ENCODE results near the gene LRP6. TPM values are rescaled to one million over a fixed set of nuclear protein-coding genes. Genes with fewer than 3 reads are reported as not detected.

Gene LRP6
- total RNA-seq, 1 experiment from 2014 or later = 6.7 TPM

GRCh38 chr12:12294215-12295005 lies 27.6 kb upstream of the LRP6 start:
- DNase-seq = no peak
- Histone ChIP-seq H3K36me3 (ENCODE audit: insufficient read depth, low read length) (no peaks in the 10 kb centered on the region), H3K9me2 (replicated peaks; ENCODE audit: insufficient read depth, low read length) (no peaks in the 10 kb centered on the region), H3K9ac (ENCODE audit: low read length) (no peak overlapping the region), H3K27ac (ENCODE audit: low read length) (no peak overlapping the region), H3K4me2 (ENCODE audit: low read depth, low read length, poor library complexity, severe bottlenecking) (no peak overlapping the region), H2AFZ (ENCODE audit: low read length) (no peak overlapping the region), H4K20me1 (ENCODE audit: insufficient read depth, low read depth, low read length) (no peaks in the 10 kb centered on the region), H3K4me3 (ENCODE audit: low read length) (no peak overlapping the region), H3K9me3 (ENCODE audit: low read length) (no peaks in the 10 kb centered on the region), H3K4me1 (ENCODE audit: low read length) (no peaks in the 10 kb centered on the region), H3K79me2 (ENCODE audit: low read length) (no peaks in the 10 kb centered on the region), H3K27me3 (ENCODE audit: low read length) (no peaks in the 10 kb centered on the region)

GRCh38 chr12:12290206-12290605 lies 23.4 kb upstream of the LRP6 start:
- H3K4me3 ChIP-seq (ENCODE audit: low read length) = no peak overlapping the region
- no peak overlapping the region for H3K9ac ChIP-seq (ENCODE audit: low read length)
- H3K79me2 ChIP-seq (ENCODE audit: low read length) = no peaks in the 10 kb centered on the region
- H2AFZ ChIP-seq (ENCODE audit: low read length) = no peak overlapping the region
- no peak overlapping the region for H3K4me2 ChIP-seq (ENCODE audit: low read depth, low read length, poor library complexity, severe bottlenecking)
- H3K27ac ChIP-seq (ENCODE audit: low read length) = no peak overlapping the region
- no peaks in the 10 kb centered on the region for H3K36me3 ChIP-seq (ENCODE audit: insufficient read depth, low read length)
- DNase-seq = no peak
- H3K9me3 ChIP-seq (ENCODE audit: low read length) = no peaks in the 10 kb centered on the region
- H4K20me1 ChIP-seq (ENCODE audit: insufficient read depth, low read depth, low read length) = no peaks in the 10 kb centered on the region
- no peaks in the 10 kb centered on the region for H3K27me3 ChIP-seq (ENCODE audit: low read length)
- H3K4me1 ChIP-seq (ENCODE audit: low read length) = no peaks in the 10 kb centered on the region
- no peaks in the 10 kb centered on the region for H3K9me2 ChIP-seq (replicated peaks; ENCODE audit: insufficient read depth, low read length)

- DNase-seq = no peak
- H3K36me3 ChIP-seq (ENCODE audit: insufficient read depth, low read length) = no peaks in the 10 kb centered on the region
- no peaks in the 10 kb centered on the region for H3K4me1 ChIP-seq (ENCODE audit: low read length)
Measured at GRCh38 chr12:12286441-12286840, 19.6 kb upstream of the LRP6 start.

GRCh38 chr12:12282761-12283425 lies 16.0 kb upstream of the LRP6 start:
- H3K79me2 ChIP-seq (ENCODE audit: low read length) = no peaks in the 10 kb centered on the region
- no peaks in the 10 kb centered on the region for H3K9me3 ChIP-seq (ENCODE audit: low read length)
- no peak overlapping the region for H3K4me2 ChIP-seq (ENCODE audit: low read depth, low read length, poor library complexity, severe bottlenecking)
- no peaks in the 10 kb centered on the region for H3K4me1 ChIP-seq (ENCODE audit: low read length)
- H4K20me1 ChIP-seq (ENCODE audit: insufficient read depth, low read depth, low read length) = no peaks in the 10 kb centered on the region
- no peaks in the 10 kb centered on the region for H3K36me3 ChIP-seq (ENCODE audit: insufficient read depth, low read length)
- no peak for DNase-seq
- no peak overlapping the region for H3K27ac ChIP-seq (ENCODE audit: low read length)
- H3K9me2 ChIP-seq (replicated peaks; ENCODE audit: insufficient read depth, low read length) = no peaks in the 10 kb centered on the region
- H3K4me3 ChIP-seq (ENCODE audit: low read length) = no peak overlapping the region
- H3K9ac ChIP-seq (ENCODE audit: low read length) = no peak overlapping the region
- H3K27me3 ChIP-seq (ENCODE audit: low read length) = no peaks in the 10 kb centered on the region
- no peak overlapping the region for H2AFZ ChIP-seq (ENCODE audit: low read length)

More at GRCh38 chr12:12286441-12286840, 19.6 kb upstream of the LRP6 start:
- no peaks in the 10 kb centered on the region for H3K27me3 ChIP-seq (ENCODE audit: low read length)
- H2AFZ ChIP-seq (ENCODE audit: low read length) = no peak overlapping the region
- no peak overlapping the region for H3K4me2 ChIP-seq (ENCODE audit: low read depth, low read length, poor library complexity, severe bottlenecking)
- H3K27ac ChIP-seq (ENCODE audit: low read length) = no peak overlapping the region
- H3K79me2 ChIP-seq (ENCODE audit: low read length) = no peaks in the 10 kb centered on the region
- H3K9ac ChIP-seq (ENCODE audit: low read length) = no peak overlapping the region
- no peaks in the 10 kb centered on the region for H4K20me1 ChIP-seq (ENCODE audit: insufficient read depth, low read depth, low read length)
- no peaks in the 10 kb centered on the region for H3K9me2 ChIP-seq (replicated peaks; ENCODE audit: insufficient read depth, low read length)
- no peaks in the 10 kb centered on the region for H3K9me3 ChIP-seq (ENCODE audit: low read length)
- H3K4me3 ChIP-seq (ENCODE audit: low read length) = no peak overlapping the region

GRCh38 chr12:12282202-12282601 lies 15.4 kb upstream of the LRP6 start:
- Histone ChIP-seq H4K20me1 (ENCODE audit: insufficient read depth, low read depth, low read length) (no peaks in the 10 kb centered on the region), H2AFZ (ENCODE audit: low read length) (no peak overlapping the region), H3K4me2 (ENCODE audit: low read depth, low read length, poor library complexity, severe bottlenecking) (no peak overlapping the region), H3K9ac (ENCODE audit: low read length) (no peak overlapping the region), H3K36me3 (ENCODE audit: insufficient read depth, low read length) (no peaks in the 10 kb centered on the region), H3K4me1 (ENCODE audit: low read length) (no peaks in the 10 kb centered on the region), H3K79me2 (ENCODE audit: low read length) (no peaks in the 10 kb centered on the region), H3K9me3 (ENCODE audit: low read length) (no peaks in the 10 kb centered on the region), H3K9me2 (replicated peaks; ENCODE audit: insufficient read depth, low read length) (no peaks in the 10 kb centered on the region), H3K27me3 (ENCODE audit: low read length) (no peaks in the 10 kb centered on the region), H3K4me3 (ENCODE audit: low read length) (no peak overlapping the region), H3K27ac (ENCODE audit: low read length) (no peak overlapping the region)
- no peak for DNase-seq

- Histone ChIP-seq H2AFZ (ENCODE audit: low read length) (no peak overlapping the region), H4K20me1 (ENCODE audit: insufficient read depth, low read depth, low read length) (no peaks in the 10 kb centered on the region), H3K9ac (ENCODE audit: low read length) (no peak overlapping the region), H3K4me2 (ENCODE audit: low read depth, low read length, poor library complexity, severe bottlenecking) (no peak overlapping the region), H3K9me3 (ENCODE audit: low read length) (no peaks in the 10 kb centered on the region), H3K9me2 (replicated peaks; ENCODE audit: insufficient read depth, low read length) (no peaks in the 10 kb centered on the region), H3K27me3 (ENCODE audit: low read length) (no peaks in the 10 kb centered on the region), H3K4me1 (ENCODE audit: low read length) (no peaks in the 10 kb centered on the region), H3K79me2 (ENCODE audit: low read length) (no peaks in the 10 kb centered on the region), H3K36me3 (ENCODE audit: insufficient read depth, low read length) (no peaks in the 10 kb centered on the region), H3K4me3 (ENCODE audit: low read length) (no peak overlapping the region), H3K27ac (ENCODE audit: low read length) (no peak overlapping the region)
- no peak for DNase-seq
Measured at GRCh38 chr12:12281134-12281533, 14.3 kb upstream of the LRP6 start.

- H2AFZ ChIP-seq (ENCODE audit: low read length) = no peak overlapping the region
- no peak overlapping the region for H3K4me2 ChIP-seq (ENCODE audit: low read depth, low read length, poor library complexity, severe bottlenecking)
- no peak for DNase-seq
- H3K27ac ChIP-seq (ENCODE audit: low read length) = no peak overlapping the region
- H3K9ac ChIP-seq (ENCODE audit: low read length) = no peak overlapping the region
- no peaks in the 10 kb centered on the region for H3K36me3 ChIP-seq (ENCODE audit: insufficient read depth, low read length)
- no peaks in the 10 kb centered on the region for H3K27me3 ChIP-seq (ENCODE audit: low read length)
- H4K20me1 ChIP-seq (ENCODE audit: insufficient read depth, low read depth, low read length) = no peaks in the 10 kb centered on the region
- H3K4me1 ChIP-seq (ENCODE audit: low read length) = no peaks in the 10 kb centered on the region
- H3K4me3 ChIP-seq (ENCODE audit: low read length) = no peak overlapping the region
- H3K79me2 ChIP-seq (ENCODE audit: low read length) = no peaks in the 10 kb centered on the region
- no peaks in the 10 kb centered on the region for H3K9me2 ChIP-seq (replicated peaks; ENCODE audit: insufficient read depth, low read length)
- no peaks in the 10 kb centered on the region for H3K9me3 ChIP-seq (ENCODE audit: low read length)
Measured at GRCh38 chr12:12278899-12279298, 12.1 kb upstream of the LRP6 start.

- H3K4me2 ChIP-seq (ENCODE audit: low read depth, low read length, poor library complexity, severe bottlenecking) = no peak overlapping the region
- H3K4me3 ChIP-seq (ENCODE audit: low read length) = no peak overlapping the region
- no peaks in the 10 kb centered on the region for H3K9me3 ChIP-seq (ENCODE audit: low read length)
- no peak overlapping the region for H3K27ac ChIP-seq (ENCODE audit: low read length)
- no peaks in the 10 kb centered on the region for H3K4me1 ChIP-seq (ENCODE audit: low read length)
- DNase-seq = no peak
- no peaks in the 10 kb centered on the region for H3K79me2 ChIP-seq (ENCODE audit: low read length)
- no peaks in the 10 kb centered on the region for H4K20me1 ChIP-seq (ENCODE audit: insufficient read depth, low read depth, low read length)
- H3K27me3 ChIP-seq (ENCODE audit: low read length) = no peaks in the 10 kb centered on the region
- H2AFZ ChIP-seq (ENCODE audit: low read length) = no peak overlapping the region
- no peaks in the 10 kb centered on the region for H3K9me2 ChIP-seq (replicated peaks; ENCODE audit: insufficient read depth, low read length)
- H3K9ac ChIP-seq (ENCODE audit: low read length) = no peak overlapping the region
- H3K36me3 ChIP-seq (ENCODE audit: insufficient read depth, low read length) = no peaks in the 10 kb centered on the region
Measured at GRCh38 chr12:12275874-12276273, 9.0 kb upstream of the LRP6 start.

Data from Karpas-422 (cell line).